Activated CD4-positive, alpha-beta T cell treated with anti-CD3 and anti-CD28 coated beads for 36 hours (primary cell): ENCODE results near the gene ADK. TPM values are rescaled to one million over a fixed set of nuclear protein-coding genes. Genes with fewer than 3 reads are reported as not detected.

Experiments used
- ATAC-seq: fragments of 200-7000 bp; cut with Tn5 transposase; one replicate; pipeline ENCODE4 v1.10.0; 2021; ENCODE audit warnings: mild to moderate bottlenecking, moderate library complexity
- CTCF ChIA-PET: fragments of 350-600 bp; sonication (Branson Sonifier 250); formaldehyde crosslinking; loops from one replicate; lab custom pipeline; 2021; ENCODE audit warnings: antibody characterized with exemption; lab: Charles Lee
- POLR2A ChIA-PET: fragments of 350-600 bp; sonication (Branson Sonifier 250); formaldehyde crosslinking; loops from one replicate; lab custom pipeline; 2021; ENCODE audit warnings: antibody characterized with exemption, inconsistent platforms; lab: Charles Lee
- DNase-seq: peaks from one replicate; pipeline ENCODE4 v3.0.0-alpha.2; 2020
- H3K27ac Mint-ChIP-seq: one replicate; pipeline ENCODE4 v1.8.0; 2021; ENCODE audit warnings: mixed read lengths
- H3K27me3 Mint-ChIP-seq: one replicate; pipeline ENCODE4 v1.8.0; 2021; ENCODE audit warnings: mixed read lengths
- H3K36me3 Mint-ChIP-seq: one replicate; pipeline ENCODE4 v1.8.0; 2021; ENCODE audit warnings: low read depth, mixed read lengths
- H3K4me1 Mint-ChIP-seq: one replicate; pipeline ENCODE4 v1.8.0; 2021; ENCODE audit warnings: mixed read lengths
- H3K4me3 Mint-ChIP-seq: one replicate; pipeline ENCODE4 v1.8.0; 2021; ENCODE audit warnings: mild to moderate bottlenecking, moderate library complexity, mixed read lengths
- H3K9me3 Mint-ChIP-seq: one replicate; pipeline ENCODE4 v1.8.0; 2021; ENCODE audit warnings: low read depth, mixed read lengths
- intact Hi-C, 2 experiments: fragments of 100-400 bp; cut with DNase I in 1 of 2; cut with micrococcal nuclease in 1 of 2; formaldehyde crosslinking; loops; one replicate each; pipeline versions ENCODE4 v1.14.2 to v1.15.1; 2022 to 2024; cut with DNase I, micrococcal nuclease
- total RNA-seq, 2 experiments: library from RNA; stranded (reverse); gene quantifications; one replicate each; pipeline ENCODE4 v1.2.3, GENCODE V29; 2021

ADK gene
- total RNA-seq, 2 experiments from 2014 or later: 53.7 to 55.0 TPM

DNA sequence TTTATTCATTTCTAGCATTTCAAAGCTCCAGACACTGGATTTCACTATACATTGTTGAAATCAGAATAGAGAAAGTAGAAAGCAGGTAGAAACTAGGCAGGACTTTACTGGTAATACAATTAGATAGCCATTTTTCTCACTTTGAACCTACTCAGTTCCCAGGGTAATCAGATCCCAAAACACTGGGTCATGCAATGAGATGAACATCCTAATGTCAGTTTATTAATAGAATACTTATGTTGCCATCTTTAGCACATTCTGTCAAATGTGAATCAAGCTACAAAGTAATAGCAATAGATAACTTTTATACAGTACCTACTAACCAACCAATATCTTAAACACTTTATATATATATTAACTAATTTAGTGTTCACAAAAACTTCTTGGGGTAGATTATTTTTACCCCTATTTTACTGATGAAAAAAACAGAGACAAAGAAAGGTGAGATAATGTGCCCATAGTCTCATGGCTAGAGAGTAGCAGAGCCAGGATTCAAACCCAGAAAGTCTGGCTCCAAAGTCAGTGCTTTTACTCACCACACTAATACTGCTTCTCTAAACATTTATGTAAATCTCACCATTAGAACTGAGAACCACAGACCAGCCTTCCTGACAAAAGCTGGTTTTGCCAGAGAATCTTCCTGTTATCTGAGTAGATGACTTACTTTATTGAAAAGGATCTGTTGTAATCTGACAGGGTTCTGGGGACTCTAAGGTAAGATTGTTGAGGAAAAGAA, 521.6 kb downstream of the ADK start:
- H3K27ac Mint-ChIP-seq: no peak overlapping the region
- peaks cover 2% of the 10 kb centered on the region for H3K4me1 Mint-ChIP-seq
- no peak overlapping the region for H3K4me3 Mint-ChIP-seq
- H3K27me3 Mint-ChIP-seq: no peaks in the 10 kb centered on the region
- peaks cover 7% of the 10 kb centered on the region for H3K9me3 Mint-ChIP-seq
- intact Hi-C loops: no loop called here
- ATAC-seq (no peak), DNase-seq (no peak)
- ChIA-PET CTCF (interaction anchor here (0.7 kb wide), 1 partner anchor 10 kb away, joined by 4 read pairs; no protein-coding TSS in a partner anchor), POLR2A (no interaction called here)
- H3K36me3 Mint-ChIP-seq: peaks cover 43% of the 10 kb centered on the region

DNA sequence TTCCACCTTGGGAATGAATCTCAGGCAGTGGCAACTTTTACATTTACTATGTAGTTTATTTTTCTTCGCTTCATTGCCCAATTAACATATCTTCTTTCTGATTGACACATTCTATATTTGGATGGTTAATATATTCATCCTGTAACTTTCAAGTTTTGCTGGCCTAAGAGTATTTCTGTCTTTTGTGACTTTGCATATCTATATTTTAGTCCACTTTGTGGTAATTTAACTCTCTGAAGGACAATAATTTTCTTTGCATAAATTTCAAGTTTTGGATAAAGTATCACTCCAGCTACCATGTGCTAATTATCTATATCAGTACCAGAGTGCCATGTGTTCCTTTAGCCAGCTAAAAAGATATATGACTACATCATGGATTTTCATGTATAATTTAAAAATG, 523.9 kb downstream of the ADK start:
- POLR2A ChIA-PET: no interaction called here
- CTCF ChIA-PET: no interaction called here
- ATAC-seq (no peak), DNase-seq (no peak)
- no peak overlapping the region for H3K4me3 Mint-ChIP-seq
- intact Hi-C loops: no loop called here
- H3K36me3 Mint-ChIP-seq: peaks cover 48% of the 10 kb centered on the region
- H3K9me3 Mint-ChIP-seq: peaks cover 7% of the 10 kb centered on the region
- no peak overlapping the region for H3K27ac Mint-ChIP-seq
- no peaks in the 10 kb centered on the region for H3K27me3 Mint-ChIP-seq
- H3K4me1 Mint-ChIP-seq: peaks cover 2% of the 10 kb centered on the region

GRCh38 chr10:74675484-74675883, 524.5 kb downstream of the ADK start:
- ChIA-PET CTCF (no interaction called here), POLR2A (no interaction called here)
- Mint-ChIP-seq H3K4me1 (peaks cover 3% of the 10 kb centered on the region), H3K36me3 (peaks cover 48% of the 10 kb centered on the region), H3K4me3 (no peak overlapping the region), H3K27me3 (no peaks in the 10 kb centered on the region), H3K27ac (no peak overlapping the region), H3K9me3 (peaks cover 7% of the 10 kb centered on the region)
- ATAC-seq: no peak
- intact Hi-C loops: no loop called here
- DNase-seq: no peak

DNA sequence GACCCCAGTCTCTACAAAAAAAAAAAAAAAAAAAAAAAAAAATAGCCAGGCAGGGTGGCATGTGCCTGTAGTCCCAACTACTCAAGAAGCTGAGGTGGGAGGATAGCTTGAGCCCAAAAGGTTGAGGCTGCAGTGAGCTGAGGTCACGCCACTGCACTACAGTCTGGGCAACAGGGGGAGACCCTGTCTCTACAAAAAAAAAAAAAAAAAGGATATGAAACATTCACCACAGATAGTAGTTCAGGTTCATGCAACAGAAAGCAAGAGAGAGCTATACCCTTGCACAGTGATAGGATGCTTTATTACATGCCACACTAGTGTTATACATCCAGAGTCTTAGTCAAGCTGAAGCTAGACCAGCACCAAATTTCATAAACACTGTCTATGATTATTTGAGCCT, 526.9 kb downstream of the ADK start:
- Mint-ChIP-seq H3K4me1 (peaks cover 17% of the 10 kb centered on the region), H3K36me3 (peaks cover 35% of the 10 kb centered on the region), H3K27ac (no peak overlapping the region), H3K9me3 (peaks cover 4% of the 10 kb centered on the region), H3K27me3 (no peaks in the 10 kb centered on the region), H3K4me3 (no peak overlapping the region)
- DNase-seq (no peak), ATAC-seq (peak; percentile 39)
- ChIA-PET POLR2A (interaction anchor here (0.5 kb wide), 1 partner anchor 60 kb away, joined by 3 read pairs; no protein-coding TSS in a partner anchor), CTCF (no interaction called here)
- intact Hi-C loops: no loop called here

- intact Hi-C loops: no loop called here
- Mint-ChIP-seq H3K4me3 (no peak overlapping the region), H3K27ac (no peak overlapping the region), H3K36me3 (peaks cover 12% of the 10 kb centered on the region), H3K27me3 (no peaks in the 10 kb centered on the region), H3K4me1 (peaks cover 14% of the 10 kb centered on the region), H3K9me3 (no peaks in the 10 kb centered on the region)
- ATAC-seq (peak; percentile 26), DNase-seq (no peak)
- POLR2A ChIA-PET: interaction anchor here (0.6 kb wide), 1 partner anchor 112 kb away, joined by 4 read pairs; no protein-coding TSS in a partner anchor
- CTCF ChIA-PET: interaction anchor here (0.7 to 1.4 kb wide), 3 partner anchors 9 to 405 kb away, joined by 4 to 5 read pairs (median 4); no protein-coding TSS in a partner anchor
These were observed 531.1 kb downstream of the ADK start for GRCh38 chr10:74681917-74682627.

DNA sequence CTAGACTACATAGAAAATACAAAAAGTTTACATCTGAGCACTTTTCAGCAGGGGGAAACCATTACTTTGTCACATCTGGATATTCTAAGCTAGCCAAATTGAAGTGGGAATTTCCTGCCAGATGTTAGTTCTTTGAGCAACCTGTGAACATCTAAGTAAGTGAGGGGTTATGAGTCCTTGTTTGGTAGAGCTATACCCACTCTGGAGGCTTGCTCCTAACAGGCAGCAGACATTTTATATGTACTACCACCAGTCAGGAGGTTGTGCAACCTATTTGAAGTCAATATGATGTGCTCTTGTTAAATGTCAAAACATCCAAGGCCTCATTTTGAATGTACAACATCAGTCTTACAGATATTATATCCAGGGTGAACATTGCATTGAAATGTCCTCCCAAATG, 532.0 kb downstream of the ADK start:
- ChIA-PET CTCF (interaction anchor here (0.7 kb wide), 1 partner anchor 10 kb away, joined by 4 read pairs; no protein-coding TSS in a partner anchor), POLR2A (no interaction called here)
- no peak for ATAC-seq
- peaks cover 14% of the 10 kb centered on the region for H3K4me1 Mint-ChIP-seq
- H3K4me3 Mint-ChIP-seq: no peak overlapping the region
- no peak overlapping the region for H3K27ac Mint-ChIP-seq
- no peak for DNase-seq
- peaks cover 11% of the 10 kb centered on the region for H3K36me3 Mint-ChIP-seq
- H3K27me3 Mint-ChIP-seq: no peaks in the 10 kb centered on the region
- intact Hi-C loops: no loop called here
- no peaks in the 10 kb centered on the region for H3K9me3 Mint-ChIP-seq

- Mint-ChIP-seq H3K4me1 (peaks cover 18% of the 10 kb centered on the region), H3K27ac (no peak overlapping the region), H3K27me3 (no peaks in the 10 kb centered on the region), H3K4me3 (no peak overlapping the region), H3K9me3 (no peaks in the 10 kb centered on the region), H3K36me3 (peaks cover 8% of the 10 kb centered on the region)
- intact Hi-C loops: no loop called here
- ChIA-PET POLR2A (no interaction called here), CTCF (interaction anchor here (0.5 to 0.6 kb wide), 2 partner anchors 46 to 323 kb away, joined by 3 read pairs; no protein-coding TSS in a partner anchor)
- ATAC-seq (no peak), DNase-seq (no peak)
These were observed 532.8 kb downstream of the ADK start for GRCh38 chr10:74683621-74684364.

DNA sequence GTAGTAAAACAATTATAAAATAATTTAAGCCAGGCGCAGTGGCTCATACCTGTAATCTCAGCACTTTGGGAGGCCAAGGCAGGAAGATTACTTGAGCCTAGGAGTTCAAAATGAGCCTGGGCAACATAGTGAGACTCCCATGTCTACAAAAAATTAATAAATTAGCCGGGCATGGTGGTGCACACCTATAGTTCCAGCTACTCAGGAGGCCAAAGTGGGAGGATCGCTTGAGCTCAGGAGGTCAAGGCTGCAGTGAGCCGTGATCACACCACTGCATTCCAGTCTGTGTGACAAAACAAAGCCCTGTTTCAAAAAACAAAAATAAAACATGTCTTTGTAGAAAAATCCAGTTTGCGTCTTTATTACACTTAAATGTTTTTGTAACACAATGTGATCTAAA, 533.4 kb downstream of the ADK start:
- Mint-ChIP-seq H3K4me3 (no peak overlapping the region), H3K27me3 (no peaks in the 10 kb centered on the region), H3K27ac (no peak overlapping the region), H3K36me3 (peaks cover 9% of the 10 kb centered on the region), H3K9me3 (no peaks in the 10 kb centered on the region), H3K4me1 (peaks cover 18% of the 10 kb centered on the region)
- ChIA-PET POLR2A (no interaction called here), CTCF (interaction anchor here (0.6 kb wide), 1 partner anchor 322 kb away, joined by 3 read pairs; no protein-coding TSS in a partner anchor)
- ATAC-seq (no peak), DNase-seq (no peak)
- intact Hi-C loops: no loop called here

- Mint-ChIP-seq H3K27me3 (no peaks in the 10 kb centered on the region), H3K27ac (no peak overlapping the region), H3K4me1 (peaks cover 16% of the 10 kb centered on the region), H3K9me3 (no peaks in the 10 kb centered on the region), H3K4me3 (no peak overlapping the region), H3K36me3 (peaks cover 10% of the 10 kb centered on the region)
- ATAC-seq: no peak
- intact Hi-C loops: no loop called here
- no peak for DNase-seq
- CTCF ChIA-PET: no interaction called here
- POLR2A ChIA-PET: no interaction called here
These were observed 534.5 kb downstream of the ADK start for GRCh38 chr10:74685564-74685963.

- Mint-ChIP-seq H3K4me3 (no peak overlapping the region), H3K9me3 (no peaks in the 10 kb centered on the region), H3K4me1 (peaks cover 4% of the 10 kb centered on the region), H3K27me3 (no peaks in the 10 kb centered on the region), H3K27ac (no peak overlapping the region), H3K36me3 (peaks cover 7% of the 10 kb centered on the region)
- DNase-seq (no peak), ATAC-seq (no peak)
- ChIA-PET POLR2A (interaction anchor here (0.6 kb wide), 1 partner anchor 505 kb away, joined by 6 read pairs; no protein-coding TSS in a partner anchor), CTCF (interaction anchor here (1.0 kb wide), 1 partner anchor 8 kb away, joined by 5 read pairs; no protein-coding TSS in a partner anchor)
- intact Hi-C loops: no loop called here
These were observed 539.4 kb downstream of the ADK start for GRCh38 chr10:74690393-74690792.

DNA sequence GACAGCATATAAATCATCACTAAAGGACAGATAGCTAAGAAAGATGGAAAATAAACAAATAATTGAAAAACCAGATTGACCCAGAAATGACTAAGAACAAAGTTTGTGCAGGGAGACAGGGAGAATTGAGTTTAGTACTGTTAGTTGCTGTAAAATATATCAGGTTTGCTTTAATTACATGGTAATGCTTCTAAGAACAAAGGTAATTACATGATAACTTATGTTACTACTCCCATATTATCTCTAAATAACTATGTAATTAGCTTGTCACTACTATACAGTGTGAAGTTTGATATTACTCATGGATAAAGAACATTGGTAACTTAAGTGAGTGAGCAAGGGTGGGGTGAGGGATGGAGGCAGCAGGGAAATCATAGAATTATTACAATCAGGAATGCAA, 540.1 kb downstream of the ADK start:
- Mint-ChIP-seq H3K27me3 (no peaks in the 10 kb centered on the region), H3K4me3 (no peak overlapping the region), H3K27ac (no peak overlapping the region), H3K36me3 (peaks cover 7% of the 10 kb centered on the region), H3K9me3 (no peaks in the 10 kb centered on the region), H3K4me1 (peaks cover 4% of the 10 kb centered on the region)
- DNase-seq (no peak), ATAC-seq (no peak)
- intact Hi-C loops: no loop called here
- ChIA-PET POLR2A (no interaction called here), CTCF (interaction anchor here (0.7 to 1.0 kb wide), 2 partner anchors 9 to 216 kb away, joined by 3 to 5 read pairs; no protein-coding TSS in a partner anchor)
